ENCODE data around the gene GABRG3. TPM values are rescaled to one million over a fixed set of nuclear protein-coding genes. Genes with fewer than 3 reads are reported as not detected.

GABRG3 gene
- polyA plus RNA-seq, 1 experiment: not detected

GRCh38 chr15:27564656-27565055, 593.7 kb downstream of the GABRG3 start:
- POLR2A ChIA-PET: no interaction called here
- no peak for DNase-seq (ENCODE audit: low read depth, low spot score)
- Histone ChIP-seq H3K27ac (ENCODE audit: low read depth, low read length) (no peak overlapping the region), H3K9me3 (ENCODE audit: control insufficient read depth, insufficient read depth, low read length) (peaks cover 8% of the 10 kb centered on the region), H3K27me3 (ENCODE audit: control insufficient read depth, insufficient read depth, low read length) (no peaks in the 10 kb centered on the region), H3K4me3 (ENCODE audit: low read depth, low read length) (no peak overlapping the region)
- CTCF ChIA-PET: no interaction called here
- TF ChIP-seq CTCF (IDR thresholded peaks at IDR 0.05; ENCODE audit: low read depth, low read length): no peak

DNA sequence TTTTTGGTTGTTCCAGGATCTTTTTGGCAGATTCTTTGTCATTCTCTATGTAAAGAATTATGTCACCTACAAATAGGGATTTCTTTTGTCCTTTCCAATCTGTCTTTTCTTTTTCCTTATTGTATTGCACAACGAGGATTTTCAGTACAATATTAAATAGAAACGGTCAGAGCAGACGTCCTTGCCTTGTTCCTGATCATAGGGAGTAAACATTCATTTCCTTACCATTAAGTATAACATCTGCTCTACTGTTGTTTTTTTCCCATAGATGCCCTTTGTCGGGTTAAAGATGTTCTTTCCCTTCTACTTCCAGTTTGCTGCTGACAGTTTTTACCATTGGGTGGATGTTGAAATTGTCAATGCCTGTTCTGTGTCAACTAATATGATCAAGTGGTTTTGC, 599.8 kb downstream of the GABRG3 start:
- no peak for DNase-seq (ENCODE audit: low read depth, low spot score)
- H3K27ac ChIP-seq (ENCODE audit: low read depth, low read length): no peak overlapping the region
- POLR2A ChIA-PET: no interaction called here
- peaks cover 12% of the 10 kb centered on the region for H3K9me3 ChIP-seq (ENCODE audit: control insufficient read depth, insufficient read depth, low read length)
- no peaks in the 10 kb centered on the region for H3K27me3 ChIP-seq (ENCODE audit: control insufficient read depth, insufficient read depth, low read length)
- H3K4me3 ChIP-seq (ENCODE audit: low read depth, low read length): no peak overlapping the region
- CTCF ChIA-PET: no interaction called here
- no peak for TF ChIP-seq CTCF (IDR thresholded peaks at IDR 0.05; ENCODE audit: low read depth, low read length)

GRCh38 chr15:27573805-27574485, 603.0 kb downstream of the GABRG3 start:
- Histone ChIP-seq H3K27me3 (ENCODE audit: control insufficient read depth, insufficient read depth, low read length) (no peaks in the 10 kb centered on the region), H3K9me3 (ENCODE audit: control insufficient read depth, insufficient read depth, low read length) (peaks cover 17% of the 10 kb centered on the region), H3K27ac (ENCODE audit: low read depth, low read length) (no peak overlapping the region), H3K4me3 (ENCODE audit: low read depth, low read length) (no peak overlapping the region)
- no peak for TF ChIP-seq CTCF (IDR thresholded peaks at IDR 0.05; ENCODE audit: low read depth, low read length)
- CTCF ChIA-PET: no interaction called here
- DNase-seq (ENCODE audit: low read depth, low spot score): no peak
- POLR2A ChIA-PET: no interaction called here

GRCh38 chr15:27574541-27575054, 603.6 kb downstream of the GABRG3 start:
- Histone ChIP-seq H3K9me3 (ENCODE audit: control insufficient read depth, insufficient read depth, low read length) (peaks cover 17% of the 10 kb centered on the region), H3K4me3 (ENCODE audit: low read depth, low read length) (no peak overlapping the region), H3K27me3 (ENCODE audit: control insufficient read depth, insufficient read depth, low read length) (no peaks in the 10 kb centered on the region), H3K27ac (ENCODE audit: low read depth, low read length) (no peak overlapping the region)
- ChIA-PET CTCF (no interaction called here), POLR2A (no interaction called here)
- DNase-seq (ENCODE audit: low read depth, low spot score): no peak
- TF ChIP-seq CTCF (IDR thresholded peaks at IDR 0.05; ENCODE audit: low read depth, low read length): no peak

DNA sequence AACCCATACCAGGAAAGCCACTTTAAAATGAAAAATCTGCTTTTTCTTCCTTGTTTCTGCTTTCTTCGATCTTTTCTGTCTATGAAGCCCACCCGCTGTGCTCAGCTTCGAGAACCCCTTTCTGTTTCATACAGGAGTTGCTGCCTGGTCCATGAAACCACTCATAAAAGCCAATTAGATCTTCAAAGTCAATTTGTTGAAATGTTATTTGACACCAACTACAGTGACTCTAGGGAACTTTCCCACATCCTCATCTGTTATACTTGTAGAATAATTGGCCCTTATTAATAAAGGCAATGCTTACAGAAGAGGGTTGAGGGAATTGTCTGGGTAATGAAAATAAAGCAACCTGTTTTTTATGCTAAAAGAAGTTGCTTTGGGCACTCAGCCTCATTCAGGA, 604.5 kb downstream of the GABRG3 start:
- DNase-seq (ENCODE audit: low read depth, low spot score): no peak
- no peak for TF ChIP-seq CTCF (IDR thresholded peaks at IDR 0.05; ENCODE audit: low read depth, low read length)
- ChIA-PET CTCF (no interaction called here), POLR2A (no interaction called here)
- Histone ChIP-seq H3K27ac (ENCODE audit: low read depth, low read length) (no peak overlapping the region), H3K9me3 (ENCODE audit: control insufficient read depth, insufficient read depth, low read length) (peaks cover 20% of the 10 kb centered on the region), H3K4me3 (ENCODE audit: low read depth, low read length) (no peak overlapping the region), H3K27me3 (ENCODE audit: control insufficient read depth, insufficient read depth, low read length) (no peaks in the 10 kb centered on the region)

Data from AG04450 (cell line).